Activated CD8-positive, alpha-beta T cell treated with anti-CD3 and anti-CD28 coated beads, Interleukin-2, amount 10 ng/mL, durations not matched to agents 7 days and 5 days (primary cell): ENCODE results near the gene RASGRP2. TPM values are rescaled to one million over a fixed set of nuclear protein-coding genes. Genes with fewer than 3 reads are reported as not detected.

Experiments
- ATAC-seq: fragments of 150-1000 bp; cut with Tn5 transposase; one replicate; pipeline ENCODE4 v1.10.0; 2021; ENCODE audit warnings: moderate library complexity
- CTCF ChIA-PET: fragments of 350-600 bp; sonication (Branson Sonifier 250); formaldehyde crosslinking; loops from one replicate; lab custom pipeline; 2021; ENCODE audit warnings: antibody characterized with exemption; lab: Charles Lee
- POLR2A ChIA-PET: fragments of 350-600 bp; sonication (Branson Sonifier 250); formaldehyde crosslinking; loops from one replicate; lab custom pipeline; 2021; ENCODE audit warnings: antibody characterized with exemption; lab: Charles Lee
- DNase-seq: peaks from one replicate; pipeline ENCODE4 v3.0.0-alpha.2; 2020
- H3K27ac Mint-ChIP-seq: one replicate; pipeline ENCODE4 v1.8.0; 2021; ENCODE audit warnings: mild to moderate bottlenecking, mixed read lengths
- H3K27me3 Mint-ChIP-seq: one replicate; pipeline ENCODE4 v1.8.0; 2021; ENCODE audit warnings: low read depth, mixed read lengths
- H3K36me3 Mint-ChIP-seq: one replicate; pipeline ENCODE4 v1.8.0; 2021; ENCODE audit warnings: low read depth, mixed read lengths
- H3K4me1 Mint-ChIP-seq: one replicate; pipeline ENCODE4 v1.8.0; 2021; ENCODE audit warnings: low read depth, mixed read lengths
- H3K4me3 Mint-ChIP-seq: one replicate; pipeline ENCODE4 v1.8.0; 2021; ENCODE audit warnings: mild to moderate bottlenecking, mixed read lengths
- H3K9me3 Mint-ChIP-seq: one replicate; pipeline ENCODE4 v1.8.0; 2022; ENCODE audit warnings: mixed read lengths; ENCODE audit not compliant: insufficient read depth
- total RNA-seq, 2 experiments: library from RNA; stranded (reverse); gene quantifications; one replicate each; pipeline ENCODE4 v1.2.3, GENCODE V29; 2021

The RASGRP2 gene
- total RNA-seq, 2 experiments from 2014 or later, result 101 to 115 TPM

- peaks cover 68% of the 10 kb centered on the region for H3K36me3 Mint-ChIP-seq
- ATAC-seq, result peak; percentile 18
- peak overlapping the region; percentile 86 for H3K27ac Mint-ChIP-seq
- H3K9me3 Mint-ChIP-seq, result no peaks in the 10 kb centered on the region
- no peak for DNase-seq
- peaks cover 88% of the 10 kb centered on the region for H3K4me1 Mint-ChIP-seq
- H3K27me3 Mint-ChIP-seq, result no peaks in the 10 kb centered on the region
- CTCF ChIA-PET, result interaction anchor here (0.8 to 7.4 kb wide), 8 partner anchors 9 to 74 kb away, joined by 3 to 149 read pairs (median 5); partner anchors contain the start of genes MAP4K2, RASGRP2 and SF1
- POLR2A ChIA-PET, result interaction anchor here (0.5 to 5.2 kb wide), 9 partner anchors 9 to 682 kb away, joined by 3 to 102 read pairs (median 6); partner anchors contain the start of genes RASGRP2 and SF1
- H3K4me3 Mint-ChIP-seq, result peak overlapping the region; percentile 69
Measured at GRCh38 chr11:64763526-64764039, 19.6 kb upstream of the RASGRP2 start.

- POLR2A ChIA-PET, result interaction anchor here (0.9 to 5.2 kb wide), 8 partner anchors 9 to 18 kb away, joined by 3 to 102 read pairs (median 8); partner anchors contain the start of genes RASGRP2 and SF1
- H3K27ac Mint-ChIP-seq, result peak overlapping the region; percentile 86
- H3K9me3 Mint-ChIP-seq, result no peaks in the 10 kb centered on the region
- peak overlapping the region; percentile 69 for H3K4me3 Mint-ChIP-seq
- CTCF ChIA-PET, result interaction anchor here (0.9 to 7.4 kb wide), 7 partner anchors 8 to 74 kb away, joined by 3 to 149 read pairs (median 4); partner anchors contain the start of genes MAP4K2 and RASGRP2
- ATAC-seq, result peak; percentile 21
- peaks cover 62% of the 10 kb centered on the region for H3K36me3 Mint-ChIP-seq
- H3K27me3 Mint-ChIP-seq, result no peaks in the 10 kb centered on the region
- H3K4me1 Mint-ChIP-seq, result peaks cover 81% of the 10 kb centered on the region
- DNase-seq, result peak; percentile 52
Measured at GRCh38 chr11:64762674-64763525, 19.0 kb upstream of the RASGRP2 start.

- Mint-ChIP-seq H3K27ac (peak overlapping the region; percentile 86), H3K36me3 (peaks cover 55% of the 10 kb centered on the region), H3K4me3 (peak overlapping the region; percentile 69), H3K9me3 (no peaks in the 10 kb centered on the region), H3K27me3 (no peaks in the 10 kb centered on the region), H3K4me1 (peaks cover 75% of the 10 kb centered on the region)
- POLR2A ChIA-PET, result interaction anchor here (1.0 to 5.2 kb wide), 3 partner anchors 11 to 17 kb away, joined by 4 to 102 read pairs (median 7); partner anchors contain the start of gene RASGRP2
- no peak for ATAC-seq
- CTCF ChIA-PET, result interaction anchor here (1.2 to 7.4 kb wide), 4 partner anchors 12 to 40 kb away, joined by 3 to 149 read pairs (median 25); partner anchors contain the start of genes MAP4K2 and RASGRP2
- DNase-seq, result no peak
Measured at GRCh38 chr11:64762277-64762673, 18.3 kb upstream of the RASGRP2 start.

- Mint-ChIP-seq H3K4me3 (peak overlapping the region; percentile 63), H3K27me3 (no peaks in the 10 kb centered on the region), H3K4me1 (peaks cover 65% of the 10 kb centered on the region), H3K9me3 (no peaks in the 10 kb centered on the region), H3K36me3 (peaks cover 45% of the 10 kb centered on the region), H3K27ac (peak overlapping the region; percentile 86)
- ATAC-seq (no peak), DNase-seq (no peak)
- POLR2A ChIA-PET, result interaction anchor here (0.9 to 2.2 kb wide), 5 partner anchors 9 to 18 kb away, joined by 4 to 23 read pairs (median 12); partner anchors contain the start of genes RASGRP2 and SF1
- CTCF ChIA-PET, result interaction anchor here (0.8 to 7.4 kb wide), 3 partner anchors 10 to 18 kb away, joined by 3 to 149 read pairs (median 4); partner anchors contain the start of genes RASGRP2 and SF1
Measured at GRCh38 chr11:64760759-64761420, 16.9 kb upstream of the RASGRP2 start.

- ATAC-seq (no peak), DNase-seq (no peak)
- H3K4me3 Mint-ChIP-seq, result peak within 1 kb of the TSS; percentile 63
- no peaks in the 10 kb centered on the region for H3K27me3 Mint-ChIP-seq
- POLR2A ChIA-PET, result interaction anchor here (0.9 to 2.2 kb wide), 5 partner anchors 8 to 19 kb away, joined by 4 to 23 read pairs (median 12); partner anchors contain the start of genes RASGRP2 and SF1
- H3K9me3 Mint-ChIP-seq, result no peaks in the 10 kb centered on the region
- CTCF ChIA-PET, result interaction anchor here (0.8 to 7.4 kb wide), 2 partner anchors 13 to 19 kb away, joined by 3 to 149 read pairs; partner anchors contain the start of genes RASGRP2 and SF1
- H3K27ac Mint-ChIP-seq, result peak within 1 kb of the TSS; percentile 86
- peaks cover 57% of the 10 kb centered on the region for H3K4me1 Mint-ChIP-seq
- peaks cover 38% of the 10 kb centered on the region for H3K36me3 Mint-ChIP-seq
Measured at GRCh38 chr11:64759722-64760719, 16.1 kb upstream of the RASGRP2 start, which contains the start of gene PYGM. PYGM (minus strand) TSS chr11:64759974; CDS start chr11:64759898, 76 bp downstream.

GRCh38 chr11:64759131-64759721, 15.3 kb upstream of the RASGRP2 start:
- POLR2A ChIA-PET, result interaction anchor here (2.1 to 2.2 kb wide), 2 partner anchors 15 to 19 kb away, joined by 14 to 23 read pairs; partner anchors contain the start of genes RASGRP2 and SF1
- H3K9me3 Mint-ChIP-seq, result no peaks in the 10 kb centered on the region
- CTCF ChIA-PET, result interaction anchor here (2.3 to 7.4 kb wide), 2 partner anchors 9 to 12 kb away, joined by 6 to 149 read pairs; partner anchors contain the start of gene RASGRP2
- peak overlapping the region; percentile 64 for H3K27ac Mint-ChIP-seq
- ATAC-seq, result no peak
- no peak for DNase-seq
- peaks cover 30% of the 10 kb centered on the region for H3K36me3 Mint-ChIP-seq
- no peaks in the 10 kb centered on the region for H3K27me3 Mint-ChIP-seq
- H3K4me3 Mint-ChIP-seq, result no peak overlapping the region
- peaks cover 50% of the 10 kb centered on the region for H3K4me1 Mint-ChIP-seq

- no peaks in the 10 kb centered on the region for H3K27me3 Mint-ChIP-seq
- H3K36me3 Mint-ChIP-seq, result peaks cover 24% of the 10 kb centered on the region
- H3K9me3 Mint-ChIP-seq, result no peaks in the 10 kb centered on the region
- H3K4me1 Mint-ChIP-seq, result peaks cover 42% of the 10 kb centered on the region
- DNase-seq (no peak), ATAC-seq (no peak)
- POLR2A ChIA-PET, result interaction anchor here (1.4 to 2.1 kb wide), 2 partner anchors 11 to 20 kb away, joined by 4 to 14 read pairs; partner anchors contain the start of gene SF1
- no peak overlapping the region for H3K27ac Mint-ChIP-seq
- no peak overlapping the region for H3K4me3 Mint-ChIP-seq
- CTCF ChIA-PET, result interaction anchor here (2.3 to 7.4 kb wide), 2 partner anchors 9 to 12 kb away, joined by 6 to 149 read pairs; partner anchors contain the start of gene RASGRP2
Measured at GRCh38 chr11:64758330-64759079, 14.6 kb upstream of the RASGRP2 start.

- no peak overlapping the region for H3K4me3 Mint-ChIP-seq
- peaks cover 18% of the 10 kb centered on the region for H3K36me3 Mint-ChIP-seq
- peak overlapping the region; percentile 26 for H3K27ac Mint-ChIP-seq
- H3K27me3 Mint-ChIP-seq, result no peaks in the 10 kb centered on the region
- no peak for DNase-seq
- H3K9me3 Mint-ChIP-seq, result no peaks in the 10 kb centered on the region
- CTCF ChIA-PET, result interaction anchor here (1.3 to 2.3 kb wide), 2 partner anchors 10 kb away, joined by 6 read pairs; no protein-coding TSS in a partner anchor
- ATAC-seq, result no peak
- H3K4me1 Mint-ChIP-seq, result peaks cover 35% of the 10 kb centered on the region
- POLR2A ChIA-PET, result interaction anchor here (0.7 to 1.6 kb wide), 3 partner anchors 10 to 13 kb away, joined by 3 to 4 read pairs (median 4); no protein-coding TSS in a partner anchor
Measured at GRCh38 chr11:64757549-64758329, 13.8 kb upstream of the RASGRP2 start.
